Testis (tissue), 3 donors: ENCODE results near the gene DNER. TPM values are rescaled to one million over a fixed set of nuclear protein-coding genes. Genes with fewer than 3 reads are reported as not detected.

ENCODE experiments used
- DNase-seq: peaks from one replicate; pipeline ENCODE4 v3.0.0-alpha.2; 2019
- H3K27ac ChIP-seq, 2 donors: fragments of 200-600 bp; sonication (generic); one replicate each; pipeline ENCODE4 v1.5.1; 2019
- H3K27me3 ChIP-seq: fragments of 200-600 bp; sonication (generic); one replicate; pipeline ENCODE4 v1.5.1; 2019
- H3K36me3 ChIP-seq: fragments of 200-600 bp; sonication (generic); one replicate; pipeline ENCODE4 v1.5.1; 2017; ENCODE audit warnings: low read depth; ENCODE audit errors: missing control alignments
- H3K4me1 ChIP-seq: fragments of 200-600 bp; sonication (generic); one replicate; pipeline ENCODE4 v1.5.1; 2019
- H3K4me3 ChIP-seq, 2 donors: fragments of 200-600 bp; sonication (generic); one replicate each; pipeline ENCODE4 v1.5.1; 2017 to 2019
- H3K9me3 ChIP-seq: fragments of 200-600 bp; sonication (generic); one replicate; pipeline ENCODE4 v1.5.1; 2017
- CTCF ChIP-seq, 3 experiments: fragments of 450-650 bp in 2 of 3; fragments of 200-600 bp in 1 of 3; sonication (generic) in 1 of 3; IDR thresholded peaks; one replicate each; pipeline ENCODE4 v1.5.1; 2016 to 2019; ENCODE audit warnings: antibody characterized with exemption in 3 of 3, mild to moderate bottlenecking in 2 of 3, moderate library complexity in 1 of 3
- POLR2A ChIP-seq: fragments of 450-650 bp; IDR thresholded peaks from one replicate; pipeline ENCODE4 v1.6.1; 2017; ENCODE audit warnings: antibody characterized with exemption, mild to moderate bottlenecking, moderate library complexity
- WGBS, 2 donors: methylation state at CpG; one replicate each; pipeline ENCODE4 v1.1.5; 2018; 5-methylcytosine and 5-hydroxymethylcytosine counted together
- intact Hi-C: fragments of 100-400 bp; cut with DNase I; formaldehyde crosslinking; loops from one replicate; pipeline ENCODE4 v1.15.1; 2023; ENCODE audit warnings: low total_unique reads
- polyA plus RNA-seq: library from polyadenylated mRNA; stranded (reverse); fragments of 350-450 nt; fragmentation: Illumina TruSeq; extraction: RNeasy Lipid Tissue Mini Kit (QIAGEN cat#74804); gene quantifications from one replicate; pipeline ENCODE4 v1.2.3, GENCODE V29; 2014; ENCODE audit warnings: low read depth, low replicate concordance; ENCODE audit not compliant: insufficient read depth
- total RNA-seq, 2 donors: library from RNA; depleted of rRNA; stranded (reverse); fragments of >200 nt; gene quantifications; one replicate each; pipeline ENCODE4 v1.2.3, GENCODE V29; 2016

Gene DNER
- total and polyA plus RNA-seq, 3 donors from 2014 or later, result 2.0 to 4.8 (median 2.9) TPM

GRCh38 chr2:229431327-229431954 is 282.9 kb downstream of the DNER start:
- Histone ChIP-seq H3K9me3 (no peaks in the 10 kb centered on the region), H3K27ac (peak overlapping the region in 1 of 2 donors; percentile 23), H3K4me1 (peaks cover 3% of the 10 kb centered on the region), H3K36me3 (no peaks in the 10 kb centered on the region), H3K27me3 (no peaks in the 10 kb centered on the region), H3K4me3 (no peak overlapping the region)
- 26 to 57% methylated on average over 2 of the region's 2 CpGs for WGBS, 2 donors
- intact Hi-C loops, result no loop called here
- TF ChIP-seq POLR2A, result no peak
- peak; percentile 36 to 66 (median 38) for TF ChIP-seq CTCF (IDR thresholded peaks at IDR 0.05)
- no peak for DNase-seq

- Histone ChIP-seq H3K27me3 (no peaks in the 10 kb centered on the region), H3K4me3 (no peak overlapping the region), H3K27ac (peak overlapping the region; percentile 9 to 54), H3K9me3 (no peaks in the 10 kb centered on the region), H3K36me3 (no peaks in the 10 kb centered on the region), H3K4me1 (peaks cover 3% of the 10 kb centered on the region)
- intact Hi-C loops, result no loop called here
- 69 to 72% methylated on average over 5 of the region's 5 CpGs for WGBS, 2 donors
- TF ChIP-seq CTCF (IDR thresholded peaks at IDR 0.05) (no peak), POLR2A (no peak)
- DNase-seq, result no peak
Measured at GRCh38 chr2:229429589-229429988, 284.8 kb downstream of the DNER start.

GRCh38 chr2:229426464-229426863 is 287.9 kb downstream of the DNER start:
- intact Hi-C loops, result no loop called here
- H3K27ac ChIP-seq, result no peak overlapping the region
- 74 to 77% methylated on average over 6 of the region's 6 CpGs for WGBS, 2 donors

GRCh38 chr2:229425598-229425997 is 288.8 kb downstream of the DNER start:
- TF ChIP-seq CTCF (IDR thresholded peaks at IDR 0.05), result no peak
- TF ChIP-seq POLR2A, result no peak
- intact Hi-C loops, result no loop called here
- no peak for DNase-seq

More at GRCh38 chr2:229426464-229426863, 287.9 kb downstream of the DNER start:
- H3K27me3 ChIP-seq, result no peaks in the 10 kb centered on the region
- DNase-seq, result no peak
- no peak overlapping the region for H3K4me3 ChIP-seq
- no peaks in the 10 kb centered on the region for H3K9me3 ChIP-seq
- TF ChIP-seq POLR2A (no peak), CTCF (IDR thresholded peaks at IDR 0.05) (no peak)
- peaks cover 3% of the 10 kb centered on the region for H3K4me1 ChIP-seq
- no peaks in the 10 kb centered on the region for H3K36me3 ChIP-seq

GRCh38 chr2:229422063-229422462 is 292.3 kb downstream of the DNER start:
- intact Hi-C loops, result no loop called here
- H3K9me3 ChIP-seq, result no peaks in the 10 kb centered on the region
- no peaks in the 10 kb centered on the region for H3K36me3 ChIP-seq
- peaks cover 6% of the 10 kb centered on the region for H3K4me1 ChIP-seq
- H3K27me3 ChIP-seq, result no peaks in the 10 kb centered on the region
- 51 to 56% methylated on average over 6 of the region's 6 CpGs for WGBS, 2 donors
- H3K27ac ChIP-seq, result no peak overlapping the region
- no peak for DNase-seq
- no peak for TF ChIP-seq POLR2A
- TF ChIP-seq CTCF (IDR thresholded peaks at IDR 0.05), result no peak
- no peak overlapping the region for H3K4me3 ChIP-seq

More at GRCh38 chr2:229425598-229425997, 288.8 kb downstream of the DNER start:
- Histone ChIP-seq H3K4me3 (no peak overlapping the region), H3K27ac (no peak overlapping the region), H3K36me3 (no peaks in the 10 kb centered on the region), H3K27me3 (no peaks in the 10 kb centered on the region), H3K9me3 (no peaks in the 10 kb centered on the region), H3K4me1 (peaks cover 3% of the 10 kb centered on the region)
- 82% methylated on average over 9 of the region's 9 CpGs for WGBS, 2 donors
